ENCODE data around the gene ZSWIM2. TPM values are rescaled to one million over a fixed set of nuclear protein-coding genes. Genes with fewer than 3 reads are reported as not detected.

The ZSWIM2 gene
- total and polyA plus RNA-seq, 2 of the 4 experiments (the other 2 are of a cell fraction) = 0.09 TPM; not detected in 1

DNA sequence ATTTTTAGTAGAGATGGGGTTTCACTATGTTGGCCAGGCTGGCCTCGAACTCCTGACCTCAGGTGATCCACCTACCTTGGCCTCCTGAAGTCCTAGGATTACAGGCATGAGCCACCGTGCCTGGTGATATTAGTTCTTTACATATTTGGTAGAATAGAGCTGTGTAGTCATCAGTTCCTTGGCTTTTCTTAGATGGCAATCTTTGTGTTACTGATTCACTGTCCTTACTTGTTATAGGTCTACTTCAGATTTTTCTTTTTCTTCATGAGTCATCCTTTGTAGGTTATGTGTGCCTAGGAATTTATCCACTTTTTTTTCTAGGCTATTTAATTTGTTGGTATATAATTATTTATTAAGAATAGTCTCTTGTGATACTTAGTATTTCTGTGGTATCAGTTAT lies 30.3 kb upstream of the ZSWIM2 start:
- no peaks in the 10 kb centered on the region for H4K20me1 ChIP-seq (ENCODE audit: insufficient read depth, low read length)
- no peak overlapping the region for H3K56ac ChIP-seq (ENCODE audit: extremely low read depth, insufficient read depth, low read length)
- intact Hi-C loops (cut with micrococcal nuclease) = loop anchor here (5.0 to 10.0 kb wide), 2 partner anchors 415 to 1283 kb away; no protein-coding TSS in a partner anchor
- H3K4ac ChIP-seq (ENCODE audit: low read depth, low read length) = no peak overlapping the region
- ChIA-PET POLR2A (ENCODE audit: unreplicated experiment) (no interaction called here), CTCF (no interaction called here)
- in situ Hi-C loops (cut with MboI; ENCODE audit: low sequenced_read_pairs) = loop anchor here (10.0 kb wide), 1 partner anchor 565 kb away; the partner anchor contains the start of gene CALCRL
- no peaks in the 10 kb centered on the region for H3K4me1 ChIP-seq (ENCODE audit: control insufficient read depth, insufficient read depth, low read length)
- no peak overlapping the region for H4K8ac ChIP-seq (ENCODE audit: low read depth in 2 of 2, low read length in 2 of 2)
- WGBS, 2 experiments (ENCODE audit: extremely low coverage in 2 of 2, insufficient read length in 1 of 2) = no CpG with 5 or more reads among the region's 2 CpGs
- no peak overlapping the region for H2BK15ac ChIP-seq (ENCODE audit: low read depth, low read length)
- DNase-seq (no peak), ATAC-seq (ENCODE audit: low read depth) (no peak)
- no peaks in the 10 kb centered on the region for H3K79me1 ChIP-seq (ENCODE audit: low read depth in 1 of 2, low read length in 2 of 2)
- no peak overlapping the region for H3K14ac ChIP-seq (replicated peaks; ENCODE audit: low read depth, low read length)
- H3K9me3 ChIP-seq (ENCODE audit: control insufficient read depth, insufficient read depth, low read length) = no peaks in the 10 kb centered on the region
- no TSS peak for BruUV-seq (replicated peaks)
- H3K4me2 ChIP-seq (ENCODE audit: low read depth, low read length) = no peak overlapping the region
- no peak overlapping the region for H2AFZ ChIP-seq (replicated peaks; ENCODE audit: low read length, poor library complexity)
- no peak overlapping the region for H2AK9ac ChIP-seq (replicated peaks; ENCODE audit: low read depth, low read length, poor library complexity)
- H2BK20ac ChIP-seq (ENCODE audit: low read depth, low read length) = no peak overlapping the region
- no peak overlapping the region for H3K4me3 ChIP-seq (ENCODE audit: insufficient read depth, low read depth, low read length)
- TF ChIP-seq FOS (IDR thresholded peaks at IDR 0.05; ENCODE audit: low read depth, low read length) (no peak), CEBPB (IDR thresholded peaks at IDR 0.05; ENCODE audit: low read depth, low read length) (no peak), MXI1 (IDR thresholded peaks at IDR 0.05; ENCODE audit: borderline replicate concordance, low read depth, low read length) (no peak), BHLHE40 (IDR thresholded peaks at IDR 0.05; ENCODE audit: low read depth, low read length) (no peak), RAD21 (IDR thresholded peaks at IDR 0.05; ENCODE audit: low read length) (no peak), MAFK (IDR thresholded peaks at IDR 0.05; ENCODE audit: low read depth, low read length) (no peak), NFE2L2 (IDR thresholded peaks at IDR 0.05; ENCODE audit: low read depth, low read length) (no peak), SMC3 (IDR thresholded peaks at IDR 0.05; ENCODE audit: low read depth, low read length) (no peak), CHD1 (IDR thresholded peaks at IDR 0.05; ENCODE audit: low read depth, low read length) (no peak)
- TF ChIP-seq, protein P1, sequence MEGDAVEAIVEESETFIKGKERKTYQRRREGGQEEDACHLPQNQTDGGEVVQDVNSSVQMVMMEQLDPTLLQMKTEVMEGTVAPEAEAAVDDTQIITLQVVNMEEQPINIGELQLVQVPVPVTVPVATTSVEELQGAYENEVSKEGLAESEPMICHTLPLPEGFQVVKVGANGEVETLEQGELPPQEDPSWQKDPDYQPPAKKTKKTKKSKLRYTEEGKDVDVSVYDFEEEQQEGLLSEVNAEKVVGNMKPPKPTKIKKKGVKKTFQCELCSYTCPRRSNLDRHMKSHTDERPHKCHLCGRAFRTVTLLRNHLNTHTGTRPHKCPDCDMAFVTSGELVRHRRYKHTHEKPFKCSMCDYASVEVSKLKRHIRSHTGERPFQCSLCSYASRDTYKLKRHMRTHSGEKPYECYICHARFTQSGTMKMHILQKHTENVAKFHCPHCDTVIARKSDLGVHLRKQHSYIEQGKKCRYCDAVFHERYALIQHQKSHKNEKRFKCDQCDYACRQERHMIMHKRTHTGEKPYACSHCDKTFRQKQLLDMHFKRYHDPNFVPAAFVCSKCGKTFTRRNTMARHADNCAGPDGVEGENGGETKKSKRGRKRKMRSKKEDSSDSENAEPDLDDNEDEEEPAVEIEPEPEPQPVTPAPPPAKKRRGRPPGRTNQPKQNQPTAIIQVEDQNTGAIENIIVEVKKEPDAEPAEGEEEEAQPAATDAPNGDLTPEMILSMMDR (conservative IDR thresholded peaks at IDR 0.05; ENCODE audit: low read depth, low read length) = no peak
- TF ChIP-seq, protein P2, sequence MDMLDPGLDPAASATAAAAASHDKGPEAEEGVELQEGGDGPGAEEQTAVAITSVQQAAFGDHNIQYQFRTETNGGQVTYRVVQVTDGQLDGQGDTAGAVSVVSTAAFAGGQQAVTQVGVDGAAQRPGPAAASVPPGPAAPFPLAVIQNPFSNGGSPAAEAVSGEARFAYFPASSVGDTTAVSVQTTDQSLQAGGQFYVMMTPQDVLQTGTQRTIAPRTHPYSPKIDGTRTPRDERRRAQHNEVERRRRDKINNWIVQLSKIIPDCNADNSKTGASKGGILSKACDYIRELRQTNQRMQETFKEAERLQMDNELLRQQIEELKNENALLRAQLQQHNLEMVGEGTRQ (IDR thresholded peaks at IDR 0.05; ENCODE audit: low read depth, low read length) = no peak
- H2BK5ac ChIP-seq (ENCODE audit: low read depth, low read length, poor library complexity, severe bottlenecking) = no peak overlapping the region
- H3K36me3 ChIP-seq (ENCODE audit: control insufficient read depth, insufficient read depth, low read length) = no peaks in the 10 kb centered on the region
- no peak overlapping the region for H2AK5ac ChIP-seq (ENCODE audit: low read depth, low read length)
- no peaks in the 10 kb centered on the region for H3K9me1 ChIP-seq (ENCODE audit: insufficient read depth, low read length)
- no peak overlapping the region for H4K91ac ChIP-seq (ENCODE audit: insufficient read depth, low read depth, low read length)
- dilution Hi-C loops (cut with HindIII; ENCODE audit: low sequenced_read_pairs, unreplicated experiment) = no loop called here
- H3K27me3 ChIP-seq (ENCODE audit: control insufficient read depth, insufficient read depth, low read length) = no peaks in the 10 kb centered on the region
- no peak overlapping the region for H4K5ac ChIP-seq (ENCODE audit: low read depth, low read length)
- no peak overlapping the region for H3K9ac ChIP-seq (ENCODE audit: low read depth, low read length)
- H3K27ac ChIP-seq (ENCODE audit: insufficient read depth, low read length) = no peak overlapping the region
- no peak overlapping the region for H2BK120ac ChIP-seq (ENCODE audit: low read depth, low read length)
- no peak overlapping the region for H3K23ac ChIP-seq (ENCODE audit: low read depth, low read length)
- no peak overlapping the region for H3K18ac ChIP-seq (ENCODE audit: low read depth, low read length)
